ENCODE data around the gene GLUL.
"Not testable (repeated sequence)": the region's sequence is repeated elsewhere in the genome, so short reads cannot be mapped to it uniquely, and the experiment has no call there.

- TF ChIP-seq, protein P1, sequence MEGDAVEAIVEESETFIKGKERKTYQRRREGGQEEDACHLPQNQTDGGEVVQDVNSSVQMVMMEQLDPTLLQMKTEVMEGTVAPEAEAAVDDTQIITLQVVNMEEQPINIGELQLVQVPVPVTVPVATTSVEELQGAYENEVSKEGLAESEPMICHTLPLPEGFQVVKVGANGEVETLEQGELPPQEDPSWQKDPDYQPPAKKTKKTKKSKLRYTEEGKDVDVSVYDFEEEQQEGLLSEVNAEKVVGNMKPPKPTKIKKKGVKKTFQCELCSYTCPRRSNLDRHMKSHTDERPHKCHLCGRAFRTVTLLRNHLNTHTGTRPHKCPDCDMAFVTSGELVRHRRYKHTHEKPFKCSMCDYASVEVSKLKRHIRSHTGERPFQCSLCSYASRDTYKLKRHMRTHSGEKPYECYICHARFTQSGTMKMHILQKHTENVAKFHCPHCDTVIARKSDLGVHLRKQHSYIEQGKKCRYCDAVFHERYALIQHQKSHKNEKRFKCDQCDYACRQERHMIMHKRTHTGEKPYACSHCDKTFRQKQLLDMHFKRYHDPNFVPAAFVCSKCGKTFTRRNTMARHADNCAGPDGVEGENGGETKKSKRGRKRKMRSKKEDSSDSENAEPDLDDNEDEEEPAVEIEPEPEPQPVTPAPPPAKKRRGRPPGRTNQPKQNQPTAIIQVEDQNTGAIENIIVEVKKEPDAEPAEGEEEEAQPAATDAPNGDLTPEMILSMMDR (IDR thresholded peaks at IDR 0.05), result not testable (repeated sequence)
- not testable (repeated sequence) for TF ChIP-seq POLR2A (IDR thresholded peaks at IDR 0.05)
These were observed 58.5 kb downstream of the GLUL start for GRCh38 chr1:182333071-182333571.

All from uterus (tissue), 2 donors.